Dendritic cell treated with granulocyte-macrophage colony-stimulating factor and Interleukin-4, amounts not matched to agents 40 ng/mL and 50 ng/mL, for 4 days (primary cell): ENCODE results near the gene ALG8.

ENCODE experiments used
- H3K27ac Mint-ChIP-seq: one replicate; pipeline ENCODE4 v1.8.0; 2022; ENCODE audit warnings: mild to moderate bottlenecking, mixed read lengths
- H3K27me3 Mint-ChIP-seq: one replicate; pipeline ENCODE4 v1.8.0; 2022; ENCODE audit warnings: mild to moderate bottlenecking, mixed read lengths
- H3K36me3 Mint-ChIP-seq: one replicate; pipeline ENCODE4 v1.8.0; 2022; ENCODE audit warnings: low read depth, mixed read lengths
- H3K4me1 Mint-ChIP-seq: one replicate; pipeline ENCODE4 v1.8.0; 2022; ENCODE audit warnings: low read depth, mixed read lengths
- H3K4me3 Mint-ChIP-seq: one replicate; pipeline ENCODE4 v1.8.0; 2022; ENCODE audit warnings: mild to moderate bottlenecking, moderate library complexity, mixed read lengths
- H3K9me3 Mint-ChIP-seq: one replicate; pipeline ENCODE4 v1.8.0; 2022; ENCODE audit warnings: mixed read lengths
- intact Hi-C: fragments of 100-400 bp; cut with micrococcal nuclease; formaldehyde crosslinking; loops from one replicate; pipeline ENCODE4 v1.15.0; 2022

ALG8 gene

DNA sequence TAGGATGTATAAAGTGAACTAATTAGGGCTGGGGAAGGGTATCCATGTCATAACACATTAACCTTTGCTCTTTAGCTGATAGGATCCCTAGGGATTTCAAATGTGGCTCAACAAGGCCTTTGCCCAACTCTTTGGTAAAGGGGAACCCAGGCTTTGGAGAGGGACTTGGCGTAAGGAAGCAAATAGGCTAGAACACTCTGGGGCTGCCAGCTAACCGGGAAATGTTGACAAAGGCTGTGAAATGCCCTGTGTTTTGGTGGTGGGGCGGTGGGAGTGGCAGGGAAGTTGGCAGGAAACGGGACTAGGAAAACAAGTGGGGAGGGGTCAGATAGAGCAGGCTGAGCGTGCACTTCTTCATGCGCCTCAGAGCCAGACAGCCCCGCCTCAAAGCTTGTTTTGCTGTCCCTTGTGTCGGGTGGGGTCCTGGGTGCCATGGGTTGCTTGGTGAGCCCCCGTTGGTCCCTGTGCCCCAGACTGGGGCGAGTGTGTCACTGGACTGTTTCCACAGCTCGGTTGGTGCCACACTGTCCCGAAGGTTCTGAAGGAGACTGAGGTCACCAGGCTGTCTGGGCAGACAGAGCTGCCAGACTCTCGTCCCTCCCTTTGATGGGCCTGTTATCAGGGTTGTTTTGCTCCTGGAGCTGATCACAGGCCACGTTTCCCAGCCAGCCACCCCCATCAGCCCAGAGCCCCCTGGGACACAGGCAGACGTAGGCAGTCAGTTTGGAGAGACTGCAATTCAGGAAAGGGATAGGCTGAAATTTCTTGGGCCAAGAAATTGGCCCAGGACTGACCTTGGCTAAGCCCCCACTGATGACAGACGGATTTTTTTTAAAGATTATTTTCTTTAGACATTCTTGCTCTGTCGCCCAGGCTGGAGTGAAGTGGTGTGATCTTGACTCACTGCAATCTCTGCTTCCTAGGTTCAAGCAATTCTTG lies 29.4 kb upstream of the ALG8 start:
- Mint-ChIP-seq H3K27ac (no peak overlapping the region), H3K9me3 (no peaks in the 10 kb centered on the region), H3K4me3 (no peak overlapping the region), H3K27me3 (no peaks in the 10 kb centered on the region), H3K4me1 (no peaks in the 10 kb centered on the region), H3K36me3 (peaks cover 26% of the 10 kb centered on the region)
- intact Hi-C loops = no loop called here

DNA sequence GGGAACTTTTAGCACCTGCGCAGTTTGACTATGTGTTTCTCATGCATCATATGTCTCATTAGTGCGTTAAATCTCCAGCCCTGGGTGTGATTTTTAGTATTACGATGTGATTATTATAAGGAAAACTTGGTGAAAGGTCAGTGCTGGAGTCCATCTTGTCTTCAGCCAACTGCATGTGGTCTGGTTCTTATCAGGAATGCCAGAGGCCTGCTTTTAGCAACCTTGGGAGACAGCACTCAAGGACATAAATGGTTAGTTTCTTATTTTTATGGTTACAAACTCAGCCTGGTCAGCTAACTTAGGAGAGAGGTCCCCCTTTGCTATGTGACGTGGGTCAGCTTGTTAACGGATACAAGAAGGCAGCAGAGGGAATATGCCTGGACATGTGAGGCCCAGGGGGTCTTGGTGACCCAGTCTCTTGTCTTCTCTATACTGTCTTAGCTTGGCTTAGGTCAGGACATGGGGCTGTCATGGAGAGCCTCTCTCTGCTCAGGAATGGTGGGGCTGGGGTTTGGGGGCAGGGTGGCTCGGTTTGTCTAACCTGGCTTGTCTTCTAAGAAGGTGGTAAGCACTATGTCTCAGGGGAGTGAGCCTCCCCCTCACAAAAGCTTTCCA lies 27.5 kb upstream of the ALG8 start:
- no peak overlapping the region for H3K27ac Mint-ChIP-seq
- no peaks in the 10 kb centered on the region for H3K4me1 Mint-ChIP-seq
- peaks cover 2% of the 10 kb centered on the region for H3K27me3 Mint-ChIP-seq
- H3K9me3 Mint-ChIP-seq = no peaks in the 10 kb centered on the region
- peaks cover 8% of the 10 kb centered on the region for H3K36me3 Mint-ChIP-seq
- no peak overlapping the region for H3K4me3 Mint-ChIP-seq
- intact Hi-C loops = no loop called here

DNA sequence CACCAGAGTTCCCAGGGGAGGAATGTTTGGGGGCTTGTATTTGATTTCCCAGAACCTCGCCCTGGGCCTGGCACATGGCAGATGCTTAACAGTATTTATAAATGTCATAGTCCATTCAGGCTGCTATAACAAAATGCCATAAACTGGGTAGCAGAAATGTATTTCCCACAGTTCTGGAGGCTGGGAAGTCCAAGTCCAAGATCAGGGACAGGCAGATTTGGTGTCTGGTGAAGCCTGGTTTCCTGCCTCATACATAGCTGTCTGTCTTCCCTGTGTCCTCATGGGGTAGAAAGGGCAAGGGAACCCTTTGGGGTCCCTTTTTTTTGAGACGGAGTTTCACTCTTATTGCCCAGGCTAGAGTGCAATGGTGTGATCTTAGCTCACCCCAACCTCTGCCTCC lies 25.0 kb upstream of the ALG8 start:
- Mint-ChIP-seq H3K36me3 (no peaks in the 10 kb centered on the region), H3K4me3 (no peak overlapping the region), H3K27me3 (peaks cover 2% of the 10 kb centered on the region), H3K27ac (no peak overlapping the region), H3K9me3 (no peaks in the 10 kb centered on the region), H3K4me1 (no peaks in the 10 kb centered on the region)
- intact Hi-C loops = no loop called here

DNA sequence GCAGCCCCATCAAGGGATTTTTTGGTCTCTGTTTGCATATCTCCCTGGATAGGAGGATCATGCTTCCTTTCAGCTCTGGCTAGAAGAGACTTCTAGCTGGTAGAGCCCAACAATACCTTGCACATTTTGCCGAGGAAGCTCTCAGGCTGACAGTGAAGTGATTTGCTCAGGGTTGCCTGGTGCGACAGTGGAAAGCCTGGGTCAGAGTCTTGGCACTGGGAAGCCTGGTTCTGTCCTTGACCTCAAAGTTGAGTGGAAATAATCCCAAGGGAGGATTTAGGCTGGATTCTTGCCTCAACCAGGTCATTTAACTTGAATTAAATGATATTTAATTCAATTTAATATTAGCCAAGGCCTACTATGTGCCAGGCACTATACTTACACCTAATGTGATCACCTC lies 24.4 kb upstream of the ALG8 start:
- Mint-ChIP-seq H3K27ac (no peak overlapping the region), H3K4me3 (no peak overlapping the region)

DNA sequence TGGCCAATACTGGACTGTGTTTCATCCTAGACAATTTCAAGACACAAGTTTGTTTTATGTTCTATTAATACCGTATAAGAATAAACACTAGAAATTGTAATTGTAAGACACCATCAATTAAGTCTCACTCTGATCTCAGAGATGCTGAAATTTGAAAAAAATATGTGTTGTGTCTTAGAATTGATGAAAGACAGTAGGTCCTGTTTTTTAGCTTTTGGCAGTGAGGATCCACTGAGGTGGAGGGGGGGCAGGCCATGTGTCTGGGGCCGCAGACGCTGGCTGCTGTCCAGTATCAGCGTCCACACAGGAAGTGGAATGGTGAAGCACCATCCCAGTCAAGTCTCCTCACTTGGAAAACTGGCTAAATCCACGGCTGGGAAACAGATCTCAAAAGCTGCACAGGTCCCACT lies 22.5 kb upstream of the ALG8 start:
- intact Hi-C loops = no loop called here
- Mint-ChIP-seq H3K27me3 (peaks cover 6% of the 10 kb centered on the region), H3K27ac (no peak overlapping the region), H3K4me1 (no peaks in the 10 kb centered on the region), H3K4me3 (no peak overlapping the region), H3K36me3 (no peaks in the 10 kb centered on the region), H3K9me3 (no peaks in the 10 kb centered on the region)

More for the DNA sequence above, 24.4 kb upstream of the ALG8 start:
- intact Hi-C loops = no loop called here
- Mint-ChIP-seq H3K4me1 (no peaks in the 10 kb centered on the region), H3K36me3 (no peaks in the 10 kb centered on the region), H3K9me3 (no peaks in the 10 kb centered on the region), H3K27me3 (peaks cover 3% of the 10 kb centered on the region)

DNA sequence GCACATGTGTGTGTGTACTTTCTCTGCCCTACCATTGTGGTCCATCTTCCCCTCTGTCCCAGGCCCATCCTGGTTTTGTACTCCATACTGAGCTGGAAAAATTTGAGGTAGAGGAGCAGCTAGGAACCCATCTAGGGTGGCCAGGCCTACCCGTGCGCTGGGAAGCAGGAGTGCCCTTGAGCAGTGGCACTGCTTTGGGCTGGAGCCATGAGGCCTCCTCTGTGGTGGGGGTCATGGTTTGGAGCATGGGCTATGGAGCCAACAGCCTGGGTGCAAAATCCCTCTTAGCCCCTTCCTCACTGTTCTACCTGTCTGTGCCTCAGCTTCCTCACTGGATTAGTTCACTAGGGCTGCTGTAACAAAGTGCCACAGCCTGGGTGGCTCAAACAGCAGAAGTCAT lies 21.9 kb upstream of the ALG8 start:
- intact Hi-C loops = no loop called here
- no peak overlapping the region for H3K27ac Mint-ChIP-seq
- H3K9me3 Mint-ChIP-seq = no peaks in the 10 kb centered on the region
- H3K4me3 Mint-ChIP-seq = no peak overlapping the region
- no peaks in the 10 kb centered on the region for H3K4me1 Mint-ChIP-seq
- H3K27me3 Mint-ChIP-seq = peaks cover 6% of the 10 kb centered on the region
- H3K36me3 Mint-ChIP-seq = no peaks in the 10 kb centered on the region

DNA sequence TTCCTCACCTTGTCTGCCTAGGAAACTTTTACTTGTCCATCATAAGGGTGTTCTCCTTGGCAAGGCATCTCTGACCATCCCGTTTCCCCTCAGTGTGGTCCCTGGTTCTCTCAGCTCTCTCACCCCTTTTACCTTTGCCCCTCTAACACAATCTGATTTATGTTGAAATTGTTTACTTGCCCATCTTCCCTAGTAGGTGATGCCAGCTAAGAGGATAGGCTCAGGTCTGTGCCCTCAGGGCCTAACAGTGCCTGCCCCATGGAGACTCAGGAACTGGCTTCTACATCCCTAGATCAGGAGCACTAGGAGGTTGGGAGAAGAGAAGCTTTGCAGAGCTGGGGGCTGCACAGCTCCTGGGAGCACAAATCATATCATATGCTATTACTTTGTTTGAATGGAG lies 21.1 kb upstream of the ALG8 start:
- H3K4me3 Mint-ChIP-seq = no peak overlapping the region
- intact Hi-C loops = no loop called here
- H3K27me3 Mint-ChIP-seq = peaks cover 6% of the 10 kb centered on the region
- no peaks in the 10 kb centered on the region for H3K4me1 Mint-ChIP-seq
- H3K36me3 Mint-ChIP-seq = no peaks in the 10 kb centered on the region
- no peaks in the 10 kb centered on the region for H3K9me3 Mint-ChIP-seq
- H3K27ac Mint-ChIP-seq = no peak overlapping the region

DNA sequence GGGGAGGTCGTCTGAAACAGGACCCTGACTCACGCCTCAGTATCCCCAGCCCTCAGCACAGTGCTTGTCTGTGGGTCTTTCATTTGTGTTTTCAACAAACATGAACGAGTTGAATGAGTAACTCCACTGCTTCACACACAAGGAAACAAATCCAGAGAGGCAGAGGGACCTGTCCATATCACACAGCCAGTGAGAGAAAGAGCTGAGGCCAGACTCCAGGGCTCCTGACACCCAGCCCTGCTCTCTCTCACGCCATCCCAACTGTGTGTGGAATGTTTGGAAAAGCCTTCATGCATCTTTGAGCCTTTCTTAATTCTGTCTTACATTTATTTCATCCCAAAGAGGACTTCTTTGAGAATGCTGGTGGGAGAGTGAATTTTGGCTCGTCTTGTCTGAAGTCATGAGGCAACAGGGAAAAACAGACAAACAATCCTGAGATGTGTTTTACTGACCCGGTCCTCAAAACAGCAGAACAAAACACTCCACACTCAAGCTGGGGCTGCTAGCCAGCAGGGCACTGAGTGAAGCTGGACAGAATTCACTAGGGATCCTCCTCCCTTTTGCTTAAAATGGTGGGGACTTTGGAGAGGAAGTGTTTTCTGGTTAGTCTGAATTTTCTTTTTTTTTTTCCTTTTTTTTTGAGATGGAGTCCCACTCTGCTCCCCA lies 19.7 kb upstream of the ALG8 start:
- intact Hi-C loops = no loop called here
- no peaks in the 10 kb centered on the region for H3K9me3 Mint-ChIP-seq
- no peaks in the 10 kb centered on the region for H3K4me1 Mint-ChIP-seq
- peaks cover 6% of the 10 kb centered on the region for H3K27me3 Mint-ChIP-seq
- H3K36me3 Mint-ChIP-seq = no peaks in the 10 kb centered on the region
- H3K27ac Mint-ChIP-seq = no peak overlapping the region
- H3K4me3 Mint-ChIP-seq = no peak overlapping the region

DNA sequence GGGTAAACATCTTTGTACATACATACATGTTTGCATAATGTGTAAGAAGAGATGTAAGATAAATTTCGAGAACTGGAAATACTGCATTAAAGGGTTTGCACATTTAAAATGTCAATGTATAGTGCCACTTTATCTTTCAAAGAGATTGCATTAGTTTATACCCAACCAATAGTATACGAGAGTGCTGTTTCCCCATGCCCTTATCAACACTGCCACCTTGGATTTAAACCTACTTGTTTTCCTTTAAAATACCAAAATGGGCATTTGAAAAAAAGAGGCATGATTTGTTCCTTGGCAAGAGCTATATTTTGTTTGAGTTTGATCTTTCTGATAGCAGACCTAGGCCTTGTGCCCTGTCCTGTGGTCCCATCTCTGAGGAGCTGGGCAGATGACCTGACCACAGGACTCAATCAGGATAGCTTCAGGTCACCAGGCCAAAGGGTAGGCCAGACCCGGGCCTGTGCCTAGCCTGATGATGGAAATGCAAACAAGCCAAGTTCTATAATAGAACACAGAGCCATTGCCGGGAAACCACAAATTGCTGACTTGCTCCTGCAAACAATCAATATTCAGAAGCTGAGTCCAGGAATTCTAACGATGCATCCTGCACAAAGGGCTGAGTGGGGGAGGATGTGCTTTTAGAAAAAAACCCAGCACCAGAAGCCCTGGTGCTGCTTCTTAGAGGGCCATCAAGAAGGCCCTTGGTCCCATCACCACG lies 16.9 kb upstream of the ALG8 start:
- intact Hi-C loops = no loop called here
- H3K27ac Mint-ChIP-seq = no peak overlapping the region

DNA sequence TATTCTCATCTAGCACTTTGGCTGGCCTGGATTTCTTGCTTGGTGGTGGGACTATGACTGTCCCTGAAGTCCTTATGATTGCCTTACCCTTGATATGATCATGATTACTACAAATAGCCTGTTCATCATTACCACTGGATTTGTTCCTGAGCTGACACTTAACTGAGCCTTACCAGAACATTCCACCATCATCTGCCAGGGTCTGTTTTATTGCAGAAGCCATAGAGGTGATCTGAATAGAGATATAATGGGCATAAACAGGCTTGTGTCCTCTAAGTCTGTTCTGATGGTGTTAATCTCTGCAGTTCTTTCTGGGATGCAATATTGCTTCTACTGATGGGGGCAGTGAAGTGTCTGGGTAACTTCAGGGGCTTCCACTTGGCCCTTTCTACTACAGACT lies 12.4 kb upstream of the ALG8 start:
- intact Hi-C loops = no loop called here
- Mint-ChIP-seq H3K4me1 (no peaks in the 10 kb centered on the region), H3K27me3 (no peaks in the 10 kb centered on the region), H3K9me3 (no peaks in the 10 kb centered on the region), H3K4me3 (no peak overlapping the region), H3K36me3 (no peaks in the 10 kb centered on the region), H3K27ac (no peak overlapping the region)

More for the DNA sequence above, 16.9 kb upstream of the ALG8 start:
- peaks cover 4% of the 10 kb centered on the region for H3K27me3 Mint-ChIP-seq
- H3K36me3 Mint-ChIP-seq = no peaks in the 10 kb centered on the region
- no peaks in the 10 kb centered on the region for H3K4me1 Mint-ChIP-seq
- H3K9me3 Mint-ChIP-seq = no peaks in the 10 kb centered on the region
- no peak overlapping the region for H3K4me3 Mint-ChIP-seq

DNA sequence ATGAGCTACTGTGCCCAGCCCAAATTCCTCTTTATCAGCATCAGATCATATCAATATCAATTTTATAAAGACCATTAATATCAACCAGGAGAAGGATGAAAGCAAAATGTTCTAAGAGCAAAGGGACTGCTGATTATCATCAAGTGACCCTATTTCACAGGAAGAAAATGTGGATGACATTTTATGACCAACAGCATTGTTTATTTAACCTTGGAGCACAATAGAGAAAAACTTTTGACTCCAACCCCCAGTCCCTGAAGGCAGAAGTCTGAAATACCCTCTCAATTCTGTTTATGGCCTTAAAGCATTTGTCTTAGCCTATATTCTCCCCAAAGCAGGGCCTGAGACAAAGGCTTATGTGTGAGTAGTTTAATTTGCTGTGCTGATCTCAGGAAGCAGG lies 11.3 kb upstream of the ALG8 start:
- H3K27me3 Mint-ChIP-seq = no peaks in the 10 kb centered on the region
- H3K4me3 Mint-ChIP-seq = no peak overlapping the region
- intact Hi-C loops = no loop called here
- no peaks in the 10 kb centered on the region for H3K4me1 Mint-ChIP-seq
- H3K27ac Mint-ChIP-seq = no peak overlapping the region
- H3K9me3 Mint-ChIP-seq = no peaks in the 10 kb centered on the region
- H3K36me3 Mint-ChIP-seq = no peaks in the 10 kb centered on the region

DNA sequence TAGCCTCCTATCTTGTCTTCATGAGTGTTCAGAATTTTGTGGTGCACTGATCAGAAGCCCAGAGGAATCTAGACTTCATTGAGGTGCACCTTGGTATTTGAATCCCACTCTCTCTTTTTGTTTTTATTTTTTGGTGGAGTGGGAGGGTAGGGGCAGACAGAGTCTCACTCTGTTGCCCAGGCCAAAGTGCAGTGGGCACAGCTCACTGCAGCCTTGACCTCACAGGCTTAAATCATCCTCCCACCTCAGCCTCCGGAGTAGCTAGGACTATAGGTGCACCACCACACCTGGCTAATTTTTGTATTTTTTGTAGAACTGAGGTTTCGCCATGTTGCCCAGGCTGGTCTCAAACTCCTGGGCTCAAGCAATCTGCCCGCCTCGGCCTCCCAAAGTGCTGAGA lies 10.9 kb upstream of the ALG8 start:
- Mint-ChIP-seq H3K27me3 (no peaks in the 10 kb centered on the region), H3K4me1 (no peaks in the 10 kb centered on the region), H3K27ac (no peak overlapping the region), H3K9me3 (no peaks in the 10 kb centered on the region), H3K4me3 (no peak overlapping the region), H3K36me3 (no peaks in the 10 kb centered on the region)
- intact Hi-C loops = no loop called here

DNA sequence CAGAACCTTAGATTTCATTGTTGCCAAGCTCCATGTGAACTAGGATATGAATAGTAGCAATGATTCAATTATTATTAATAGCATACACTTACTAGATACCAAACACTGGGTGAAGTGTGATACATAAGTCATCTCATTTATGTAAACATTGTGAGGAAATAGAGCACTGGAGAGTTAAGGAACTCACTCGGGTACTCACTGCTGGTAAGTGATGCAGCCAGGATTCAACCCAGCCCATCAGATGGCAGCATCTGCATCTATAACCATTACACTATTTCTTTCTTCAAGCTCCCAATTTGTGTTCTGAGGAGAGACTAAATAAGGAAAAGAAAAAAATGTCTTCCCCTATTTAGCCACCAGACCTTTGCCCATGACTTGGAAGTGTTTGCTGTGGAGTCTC lies 10.2 kb upstream of the ALG8 start:
- Mint-ChIP-seq H3K4me3 (no peak overlapping the region), H3K27ac (no peak overlapping the region), H3K27me3 (no peaks in the 10 kb centered on the region), H3K36me3 (no peaks in the 10 kb centered on the region), H3K4me1 (no peaks in the 10 kb centered on the region), H3K9me3 (no peaks in the 10 kb centered on the region)
- intact Hi-C loops = no loop called here

DNA sequence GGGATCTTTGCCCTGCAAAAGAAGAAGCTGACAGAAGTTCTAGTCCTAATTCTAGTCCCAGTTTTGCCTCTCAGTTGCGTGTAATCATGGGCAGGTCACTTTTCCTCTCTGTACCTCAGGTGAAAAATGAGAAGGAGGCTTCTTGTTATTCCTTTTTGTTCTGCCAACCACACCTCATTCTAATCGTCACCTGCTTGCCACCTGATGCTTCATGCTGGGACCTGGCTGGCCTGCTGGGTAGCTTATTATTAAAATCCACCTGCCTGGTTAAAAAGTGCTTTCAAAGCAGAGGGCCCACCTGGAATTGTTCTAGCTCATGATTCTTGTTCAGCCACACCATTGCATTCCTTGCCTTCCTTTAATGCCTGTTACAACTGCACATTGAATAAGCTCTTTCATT lies 8.4 kb upstream of the ALG8 start:
- H3K27me3 Mint-ChIP-seq = peaks cover 2% of the 10 kb centered on the region
- H3K4me1 Mint-ChIP-seq = peaks cover 13% of the 10 kb centered on the region
- no peak overlapping the region for H3K27ac Mint-ChIP-seq
- no peak overlapping the region for H3K4me3 Mint-ChIP-seq
- no peaks in the 10 kb centered on the region for H3K36me3 Mint-ChIP-seq
- no peaks in the 10 kb centered on the region for H3K9me3 Mint-ChIP-seq
- intact Hi-C loops = no loop called here
